Amygdala (tissue), 56 donors: ENCODE data around the gene CHST11.
A peak's percentile ranks its signal among the peaks of the same experiment; 100 is the strongest.

ENCODE experiments used
- DNase-seq, 56 donors: peaks; one replicate each; lab custom pipeline; 2025; lab: John Stamatoyannopoulos, UW

The CHST11 gene

GRCh38 chr12:104478396-104479122 is 21.8 kb downstream of the CHST11 start:
- DNase-seq = peak in 3 of 56 donors; percentile 7 to 22 (median 9)

GRCh38 chr12:104479123-104479662 is 22.4 kb downstream of the CHST11 start:
- no peak for DNase-seq

DNA sequence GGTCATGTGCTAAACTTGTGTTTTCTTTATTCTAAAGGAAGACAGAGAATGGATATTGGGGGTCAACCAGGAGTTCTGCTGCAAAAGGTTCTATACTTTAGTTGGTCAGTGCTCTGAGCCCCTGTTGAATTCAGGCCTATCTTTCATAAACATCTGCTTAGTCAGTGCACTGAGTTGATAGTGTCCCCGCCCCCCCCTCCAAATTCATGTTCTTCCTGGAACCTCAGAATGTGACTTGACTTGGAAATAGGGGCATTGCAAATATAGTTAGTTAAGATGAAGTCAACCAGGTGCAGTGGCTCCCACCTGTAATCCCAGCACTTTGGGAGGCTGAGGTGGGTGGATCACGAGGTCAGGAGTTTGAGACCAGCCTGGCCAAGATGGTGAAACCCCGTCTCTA is 23.3 kb downstream of the CHST11 start:
- no peak for DNase-seq

DNA sequence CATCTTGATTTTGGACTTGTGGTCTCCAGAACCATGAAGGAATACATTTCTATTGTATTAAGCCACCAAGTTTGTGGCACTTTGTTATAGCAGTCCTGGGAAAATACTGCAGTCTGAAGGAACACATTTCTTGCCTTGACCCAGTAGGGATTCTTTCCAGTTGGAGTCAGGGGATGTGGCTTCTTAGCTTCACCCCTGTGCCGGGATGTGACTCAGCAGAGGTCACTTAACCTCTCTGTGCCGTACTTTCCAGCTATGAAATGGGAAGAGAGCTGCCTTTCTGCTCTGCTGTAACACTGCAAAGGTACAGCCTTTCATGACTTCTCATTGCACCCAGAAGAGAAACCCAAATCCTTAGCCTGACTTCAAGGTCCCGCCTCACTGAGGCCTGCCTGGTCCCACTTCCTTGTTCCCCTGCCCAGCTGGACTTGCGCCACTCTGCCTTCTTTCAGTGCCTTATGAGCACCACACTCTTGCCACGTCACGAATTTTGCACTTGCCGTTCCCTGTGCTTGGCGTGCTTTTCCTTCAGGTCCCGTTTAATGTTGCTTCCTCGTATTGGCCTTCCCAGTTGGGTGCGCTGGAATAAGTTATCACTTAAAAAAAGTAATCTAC is 24.2 kb downstream of the CHST11 start:
- peak in 15 of 56 donors; percentile 5 to 48 (median 22) for DNase-seq

DNA sequence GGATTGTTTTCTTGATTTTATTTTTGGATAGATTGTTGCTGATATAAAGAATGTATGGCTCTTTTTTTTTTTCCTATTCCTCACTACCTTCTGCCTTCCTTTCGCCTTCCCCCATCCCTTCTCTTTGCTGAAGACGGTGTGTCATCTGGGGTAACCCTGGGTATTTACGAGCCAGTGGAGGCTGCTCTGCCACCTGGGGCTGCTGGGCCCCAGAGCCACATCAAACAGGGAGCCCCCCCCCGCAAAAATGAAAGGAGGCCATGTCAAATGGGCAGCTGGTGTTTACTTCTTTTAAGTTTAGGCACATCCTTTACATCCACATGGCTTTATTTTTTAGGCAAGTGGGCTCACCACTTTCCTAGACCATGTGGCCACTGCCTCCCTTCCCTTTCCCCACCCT is 25.4 kb downstream of the CHST11 start:
- no peak for DNase-seq

DNA sequence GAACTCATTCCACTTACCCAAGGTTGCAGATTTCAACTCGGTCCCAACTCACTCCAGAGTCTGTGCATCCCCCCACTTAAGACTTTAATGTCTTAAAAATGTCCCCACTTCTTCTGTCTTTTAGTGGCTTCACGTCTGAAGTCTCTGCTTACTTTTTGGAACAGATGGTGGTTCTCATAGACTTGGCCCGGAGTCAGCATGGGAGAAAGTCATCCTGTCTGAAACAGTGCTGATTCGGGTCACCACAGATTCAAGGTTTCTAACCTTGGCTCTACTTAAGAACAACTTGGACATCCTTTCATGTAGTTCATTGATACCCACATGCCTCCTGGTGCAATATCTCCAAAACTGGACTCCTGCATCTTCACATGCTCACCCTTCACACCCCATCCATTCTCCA is 26.0 kb downstream of the CHST11 start:
- no peak for DNase-seq

DNA sequence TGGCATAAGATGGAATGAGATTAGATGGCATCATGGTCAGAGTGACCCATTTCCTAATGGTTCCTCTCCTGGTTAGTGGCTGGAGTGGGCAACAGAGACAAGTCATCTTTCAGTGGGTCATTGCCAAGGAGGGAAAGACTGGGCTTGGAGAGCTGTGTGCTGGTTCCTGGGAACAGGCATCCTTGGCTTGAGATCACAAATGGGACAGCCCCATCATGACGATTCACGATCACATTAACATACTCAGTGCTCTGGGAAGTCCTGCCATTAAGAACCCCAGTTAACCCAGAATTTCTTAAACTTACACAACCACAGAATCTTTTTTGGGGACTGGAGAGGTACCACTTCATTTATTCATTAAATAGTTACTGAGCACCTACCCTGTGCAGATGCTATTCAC is 27.3 kb downstream of the CHST11 start:
- no peak for DNase-seq

- DNase-seq = no peak
Observed at GRCh38 chr12:104485651-104486362, 29.1 kb downstream of the CHST11 start.

GRCh38 chr12:104486363-104486750 is 29.6 kb downstream of the CHST11 start:
- no peak for DNase-seq

DNA sequence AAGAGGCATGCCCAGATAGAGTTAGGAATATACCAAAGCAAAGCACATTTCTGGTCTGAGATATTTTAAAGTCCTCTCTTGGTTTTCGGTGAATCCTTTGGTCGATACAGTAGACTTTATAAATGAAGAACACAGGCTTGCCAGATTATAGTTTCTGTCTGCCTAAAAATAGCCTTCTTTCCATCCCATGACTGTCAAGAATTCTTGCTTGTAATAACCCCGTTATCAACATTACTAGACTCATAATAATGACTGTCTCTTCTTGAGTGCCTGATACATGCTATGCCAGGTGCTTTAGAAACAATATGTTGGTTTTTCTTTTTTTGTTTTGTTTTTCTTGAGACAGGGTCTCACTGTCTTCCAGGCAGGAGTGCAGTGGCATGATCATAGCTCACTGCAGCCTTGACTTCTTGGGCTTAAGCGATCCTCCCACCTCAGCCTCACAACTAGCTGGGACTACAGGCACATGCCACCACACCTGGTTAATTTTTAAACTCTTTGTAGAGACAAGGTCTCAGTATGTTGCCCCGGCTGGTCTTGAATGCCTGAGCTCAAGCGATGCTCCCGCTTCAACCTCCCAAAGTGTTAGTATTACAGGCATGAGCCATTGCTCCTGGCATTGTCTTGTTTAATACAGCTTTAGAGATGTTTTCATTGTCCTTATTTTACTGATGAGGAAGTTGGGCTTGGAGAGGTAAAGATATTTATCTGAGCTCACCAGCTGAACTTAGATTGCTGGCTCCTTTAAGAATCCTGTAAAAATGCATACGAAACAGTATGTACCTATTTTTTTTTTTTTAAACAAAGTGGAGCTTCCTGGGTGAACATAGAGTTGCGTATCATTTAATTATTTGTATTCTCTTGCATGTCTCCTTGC is 30.4 kb downstream of the CHST11 start:
- DNase-seq = no peak

DNA sequence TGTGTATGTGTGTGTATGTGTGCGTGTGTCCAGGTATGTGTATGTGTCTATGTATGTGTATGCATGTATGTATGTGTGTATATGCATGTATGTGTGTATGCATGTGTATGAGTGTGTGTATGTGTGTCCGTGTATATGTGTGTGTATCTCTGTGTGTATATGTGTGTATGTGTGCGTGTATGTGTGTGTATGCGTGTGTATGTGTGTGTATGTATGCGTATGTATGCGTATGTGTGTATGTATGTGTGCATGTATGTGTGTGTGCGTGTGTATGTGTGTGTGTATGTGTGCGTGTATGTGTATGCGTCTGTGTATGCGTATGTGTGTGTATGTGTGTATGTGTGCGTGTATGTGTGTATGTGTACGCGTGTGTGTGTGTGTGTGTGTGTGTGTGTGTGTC is 31.6 kb downstream of the CHST11 start:
- no peak for DNase-seq

DNA sequence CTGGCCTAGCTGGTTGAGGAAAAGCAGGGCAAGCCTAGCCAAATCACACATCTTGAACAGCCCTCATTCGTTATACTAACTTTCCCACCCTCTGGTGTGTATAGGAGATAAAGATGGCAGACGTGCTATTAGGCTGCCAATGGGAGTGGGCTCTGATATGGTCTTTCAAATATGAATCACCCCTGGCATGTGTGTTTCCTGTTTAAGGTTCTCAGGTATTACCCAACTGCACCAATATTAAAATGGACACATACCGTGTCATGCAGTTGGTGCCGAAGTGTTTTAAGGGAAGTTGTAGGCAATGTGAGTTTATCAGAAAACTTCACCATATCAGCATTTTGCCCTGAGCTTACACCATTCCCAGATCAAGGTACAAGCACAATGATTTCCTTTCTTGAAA is 33.4 kb downstream of the CHST11 start:
- DNase-seq = no peak

- DNase-seq = no peak
Observed at GRCh38 chr12:104490850-104491249, 34.1 kb downstream of the CHST11 start.

GRCh38 chr12:104493496-104493895 is 36.7 kb downstream of the CHST11 start:
- DNase-seq = no peak

DNA sequence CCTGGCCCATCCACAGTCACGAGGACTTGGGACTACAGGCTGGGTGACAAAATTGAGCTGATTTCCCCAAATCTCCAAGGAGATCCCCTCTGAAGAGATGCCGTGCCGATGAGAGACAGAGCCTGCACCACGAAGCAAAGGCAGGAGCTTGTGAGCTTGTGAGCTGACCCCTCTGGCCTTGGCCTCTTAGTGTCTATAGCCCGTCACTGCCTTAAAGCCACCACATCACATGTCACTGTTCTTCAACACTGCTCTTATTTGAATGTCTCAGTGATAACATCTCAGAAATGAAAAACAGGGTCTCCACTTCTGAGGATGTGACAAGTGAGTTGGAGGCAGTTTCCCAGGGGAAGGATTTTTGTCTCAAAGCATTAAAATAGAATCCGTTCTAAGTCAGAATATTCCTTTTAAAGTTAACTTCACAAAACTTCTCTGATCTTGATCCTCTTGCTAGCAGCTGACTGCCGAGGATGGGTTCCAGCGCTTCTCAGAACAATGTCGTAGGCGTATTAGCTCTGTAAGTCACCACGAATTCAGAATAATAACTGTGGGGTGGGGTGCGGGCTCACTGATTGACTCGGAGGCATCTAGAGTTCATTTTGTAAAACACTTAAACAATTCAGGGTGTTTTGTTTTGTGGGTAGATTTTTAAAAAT is 37.5 kb downstream of the CHST11 start:
- DNase-seq = no peak

GRCh38 chr12:104494793-104495158 is 38.0 kb downstream of the CHST11 start:
- no peak for DNase-seq

DNA sequence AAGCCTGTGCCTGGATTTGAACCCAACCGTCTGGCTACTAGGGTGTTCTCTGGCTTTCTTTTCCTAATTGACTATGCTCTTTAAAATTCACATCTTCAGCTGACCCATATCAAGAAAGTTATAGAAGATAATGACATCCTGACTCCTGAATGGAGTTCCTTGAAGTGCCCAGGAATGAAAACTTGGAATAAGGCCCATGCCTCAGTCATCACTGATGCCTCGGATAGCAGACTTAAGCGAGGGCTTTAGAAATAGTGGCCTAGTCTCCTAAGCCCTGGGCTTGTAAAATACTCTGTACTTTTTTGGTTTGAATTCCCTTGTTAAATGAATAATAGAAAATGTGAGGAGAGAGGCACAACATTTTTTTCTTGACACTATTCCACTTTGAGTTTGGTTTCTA is 39.0 kb downstream of the CHST11 start:
- no peak for DNase-seq

GRCh38 chr12:104496336-104496735 is 39.6 kb downstream of the CHST11 start:
- no peak for DNase-seq

DNA sequence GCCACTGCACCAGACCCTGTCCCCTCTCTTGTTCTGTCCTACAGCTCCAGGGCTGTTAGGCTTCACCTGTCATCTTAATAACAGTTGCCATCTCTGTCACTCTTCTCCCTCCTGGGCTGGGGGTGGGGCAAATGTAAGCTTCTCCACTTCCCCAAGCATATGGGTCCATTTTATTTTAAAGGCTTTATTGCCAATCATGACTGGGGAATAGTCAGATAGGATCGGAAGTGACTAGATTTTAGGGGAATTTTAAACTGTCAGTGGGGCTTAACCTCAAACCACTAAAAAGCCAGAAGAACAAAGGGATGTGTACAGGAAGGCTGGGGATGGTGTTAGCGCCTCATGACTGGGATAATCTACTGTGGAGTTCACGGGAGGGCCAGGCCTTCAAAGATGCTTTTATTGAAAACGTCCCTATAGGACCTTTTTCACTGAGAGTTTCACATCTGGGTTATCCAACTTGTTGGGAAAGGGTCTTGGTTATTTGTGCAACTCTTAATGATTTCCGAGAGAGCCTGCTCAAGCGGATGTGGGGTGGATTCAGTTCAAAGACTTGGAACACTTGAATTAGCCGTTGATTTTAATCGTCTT is 41.6 kb downstream of the CHST11 start:
- DNase-seq = no peak
